Erythroblast (primary cell): Measurements from ENCODE around the gene PLLP.

Source experiments
- GATA1 ChIP-seq: IDR thresholded peaks from 2 replicates; pipeline ENCODE4 v1.6.1; 2011; ENCODE audit warnings: low read depth, mild to moderate bottlenecking, control low read depth, low read length, moderate library complexity
- POLR2A ChIP-seq: IDR thresholded peaks from 2 replicates; pipeline ENCODE4 v1.6.1; 2011; ENCODE audit warnings: mild to moderate bottlenecking, low read length

- TF ChIP-seq POLR2A = no peak
- no peak for TF ChIP-seq GATA1
Measured at GRCh38 chr16:57209780-57210179, 74.7 kb downstream of the PLLP start.
